Measurements from ENCODE around the gene NELFB. TPM values are rescaled to one million over a fixed set of nuclear protein-coding genes. Genes with fewer than 3 reads are reported as not detected.

The NELFB gene
- total RNA-seq, 2 donors from 2014 or later = 73.3 to 86.6 TPM

- Histone ChIP-seq H3K4me1 (ENCODE audit: control insufficient read depth, insufficient read depth, low read length) (peaks cover 4% of the 10 kb centered on the region), H3K36me3 (ENCODE audit: control insufficient read depth, insufficient read depth, low read length) (no peaks in the 10 kb centered on the region), H3K9ac (ENCODE audit: extremely low read depth, low read length, poor library complexity, severe bottlenecking) (peak within 1 kb of the TSS; percentile 73), H3K27me3 (ENCODE audit: control insufficient read depth, insufficient read depth, low read length, poor library complexity, severe bottlenecking) (no peaks in the 10 kb centered on the region), H3K27ac (ENCODE audit: low read depth, low read length) (no peak within 1 kb of the TSS), H3K9me3 (ENCODE audit: control insufficient read depth, low read length) (no peaks in the 10 kb centered on the region), H3K4me3 (ENCODE audit: low read length) (peak within 1 kb of the TSS; percentile 89)
- H3K9me3 Mint-ChIP-seq = no peaks in the 10 kb centered on the region
- H3K4me1 Mint-ChIP-seq = peaks cover 2% of the 10 kb centered on the region
- TF ChIP-seq, protein P1, sequence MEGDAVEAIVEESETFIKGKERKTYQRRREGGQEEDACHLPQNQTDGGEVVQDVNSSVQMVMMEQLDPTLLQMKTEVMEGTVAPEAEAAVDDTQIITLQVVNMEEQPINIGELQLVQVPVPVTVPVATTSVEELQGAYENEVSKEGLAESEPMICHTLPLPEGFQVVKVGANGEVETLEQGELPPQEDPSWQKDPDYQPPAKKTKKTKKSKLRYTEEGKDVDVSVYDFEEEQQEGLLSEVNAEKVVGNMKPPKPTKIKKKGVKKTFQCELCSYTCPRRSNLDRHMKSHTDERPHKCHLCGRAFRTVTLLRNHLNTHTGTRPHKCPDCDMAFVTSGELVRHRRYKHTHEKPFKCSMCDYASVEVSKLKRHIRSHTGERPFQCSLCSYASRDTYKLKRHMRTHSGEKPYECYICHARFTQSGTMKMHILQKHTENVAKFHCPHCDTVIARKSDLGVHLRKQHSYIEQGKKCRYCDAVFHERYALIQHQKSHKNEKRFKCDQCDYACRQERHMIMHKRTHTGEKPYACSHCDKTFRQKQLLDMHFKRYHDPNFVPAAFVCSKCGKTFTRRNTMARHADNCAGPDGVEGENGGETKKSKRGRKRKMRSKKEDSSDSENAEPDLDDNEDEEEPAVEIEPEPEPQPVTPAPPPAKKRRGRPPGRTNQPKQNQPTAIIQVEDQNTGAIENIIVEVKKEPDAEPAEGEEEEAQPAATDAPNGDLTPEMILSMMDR (conservative IDR thresholded peaks at IDR 0.05) = no peak
- 78 to 84% methylated on average over 8 to 23 of the region's 23 CpGs for WGBS, 2 experiments (ENCODE audit: insufficient coverage in 1 of 2, insufficient read length in 1 of 2)
- no peak within 1 kb of the TSS for H3K27ac Mint-ChIP-seq
- no peak for DNase-seq
- peak within 1 kb of the TSS; percentile 61 for H3K4me3 Mint-ChIP-seq
- no peaks in the 10 kb centered on the region for H3K27me3 Mint-ChIP-seq (ENCODE audit: insufficient read depth)
- H3K36me3 Mint-ChIP-seq (ENCODE audit: low read depth) = no peaks in the 10 kb centered on the region
These were observed 30.1 kb upstream of the NELFB start, which contains the start of gene CYSRT1 for GRCh38 chr9:137224830-137225694. TSS of gene CYSRT1 (plus strand) at chr9:137225174. CDS start at chr9:137225622, 448 bp downstream.

- H3K27ac Mint-ChIP-seq = no peak overlapping the region
- H3K27me3 Mint-ChIP-seq (ENCODE audit: insufficient read depth) = no peaks in the 10 kb centered on the region
- TF ChIP-seq, protein P1 (conservative IDR thresholded peaks at IDR 0.05) = no peak
- DNase-seq = no peak
- Histone ChIP-seq H3K27me3 (ENCODE audit: control insufficient read depth, insufficient read depth, low read length, poor library complexity, severe bottlenecking) (no peaks in the 10 kb centered on the region), H3K4me1 (ENCODE audit: control insufficient read depth, insufficient read depth, low read length) (no peaks in the 10 kb centered on the region), H3K36me3 (ENCODE audit: control insufficient read depth, insufficient read depth, low read length) (no peaks in the 10 kb centered on the region), H3K9ac (ENCODE audit: extremely low read depth, low read length, poor library complexity, severe bottlenecking) (no peak overlapping the region), H3K9me3 (ENCODE audit: control insufficient read depth, low read length) (no peaks in the 10 kb centered on the region), H3K4me3 (ENCODE audit: low read length) (no peak overlapping the region), H3K27ac (ENCODE audit: low read depth, low read length) (no peak overlapping the region)
- WGBS, 2 experiments (ENCODE audit: insufficient coverage in 1 of 2, insufficient read length in 1 of 2) = 89 to 98% methylated on average over 9 to 21 of the region's 21 CpGs
- H3K4me3 Mint-ChIP-seq = no peak overlapping the region
- no peaks in the 10 kb centered on the region for H3K9me3 Mint-ChIP-seq
- H3K4me1 Mint-ChIP-seq = peaks cover 2% of the 10 kb centered on the region
- H3K36me3 Mint-ChIP-seq (ENCODE audit: low read depth) = no peaks in the 10 kb centered on the region
These were observed 29.3 kb upstream of the NELFB start for GRCh38 chr9:137225699-137226331.

DNA sequence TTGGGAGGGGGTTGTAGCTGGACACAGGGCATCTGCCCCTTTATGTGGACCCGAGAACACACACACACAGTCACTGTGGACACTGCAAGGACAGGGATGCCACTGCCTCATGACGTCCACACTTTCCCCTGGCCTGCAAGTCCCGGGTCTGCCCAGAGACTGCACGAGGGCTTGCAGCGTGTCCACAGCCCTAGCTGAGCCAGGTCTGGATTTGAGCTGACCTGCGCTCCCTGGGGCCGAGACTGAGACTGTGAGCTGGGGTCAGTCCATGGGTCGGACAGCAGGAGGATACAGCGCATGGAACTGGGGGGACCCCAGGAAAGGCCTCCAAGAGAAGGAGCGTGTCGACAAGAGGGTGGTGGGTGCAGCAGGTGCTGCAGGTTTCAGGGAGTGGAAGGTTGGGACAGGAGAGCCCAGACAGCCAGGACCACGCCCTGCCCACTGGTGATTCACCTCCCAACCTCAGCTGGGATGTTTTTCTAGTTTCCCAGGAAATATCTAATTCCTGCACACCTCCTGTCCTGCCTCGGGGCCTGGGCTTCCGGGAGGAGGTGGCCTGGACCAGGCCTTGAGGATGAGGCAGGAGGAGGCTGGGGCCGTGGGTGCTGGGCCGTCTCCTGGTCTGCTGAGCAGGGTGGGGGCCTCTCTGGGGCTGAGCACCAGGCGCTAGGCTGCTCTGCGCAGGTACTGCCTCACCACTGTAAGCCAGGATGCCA, 28.6 kb upstream of the NELFB start:
- 89 to 91% methylated on average over 12 to 18 of the region's 18 CpGs for WGBS, 2 experiments (ENCODE audit: insufficient coverage in 1 of 2, insufficient read length in 1 of 2)

More for the DNA sequence above, 28.6 kb upstream of the NELFB start:
- no peak overlapping the region for H3K9ac ChIP-seq (ENCODE audit: extremely low read depth, low read length, poor library complexity, severe bottlenecking)
- no peak overlapping the region for H3K4me3 ChIP-seq (ENCODE audit: low read length)
- H3K27me3 ChIP-seq (ENCODE audit: control insufficient read depth, insufficient read depth, low read length, poor library complexity, severe bottlenecking) = no peaks in the 10 kb centered on the region
- H3K36me3 ChIP-seq (ENCODE audit: control insufficient read depth, insufficient read depth, low read length) = no peaks in the 10 kb centered on the region
- no peaks in the 10 kb centered on the region for H3K4me1 ChIP-seq (ENCODE audit: control insufficient read depth, insufficient read depth, low read length)
- no peak overlapping the region for H3K27ac ChIP-seq (ENCODE audit: low read depth, low read length)
- no peak for DNase-seq
- TF ChIP-seq, protein P1 (conservative IDR thresholded peaks at IDR 0.05) = no peak
- H3K27me3 Mint-ChIP-seq (ENCODE audit: insufficient read depth) = no peaks in the 10 kb centered on the region
- H3K9me3 ChIP-seq (ENCODE audit: control insufficient read depth, low read length) = no peaks in the 10 kb centered on the region
- H3K9me3 Mint-ChIP-seq = no peaks in the 10 kb centered on the region
- H3K4me1 Mint-ChIP-seq = peaks cover 2% of the 10 kb centered on the region
- no peak overlapping the region for H3K4me3 Mint-ChIP-seq
- no peaks in the 10 kb centered on the region for H3K36me3 Mint-ChIP-seq (ENCODE audit: low read depth)
- no peak overlapping the region for H3K27ac Mint-ChIP-seq

Data from endodermal cell (in vitro differentiated cells).